ENCODE measurements around the gene MPO.

DNA sequence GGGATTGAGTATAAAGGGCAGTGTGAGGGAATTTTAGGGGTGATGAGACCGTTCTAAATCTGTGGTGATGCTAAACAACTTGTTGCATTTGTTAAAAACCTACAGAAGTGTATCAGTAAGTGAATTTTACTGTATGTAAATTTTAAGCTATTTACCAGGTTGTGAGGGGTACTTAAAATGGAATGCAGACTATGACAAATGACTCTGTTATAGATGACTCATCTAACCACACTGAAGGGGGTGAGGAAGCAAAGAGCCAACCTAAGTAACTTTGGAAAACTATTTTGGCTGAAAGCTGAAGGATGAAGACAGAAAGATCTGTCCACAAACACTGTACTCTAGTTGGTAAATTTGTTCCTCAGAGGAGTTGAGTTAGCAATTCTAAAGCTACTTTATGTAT is 56.4 kb downstream of the MPO start:
- TF ChIP-seq SAFB (IDR thresholded peaks at IDR 0.05; ENCODE audit: borderline replicate concordance, low read depth, low read length) (no peak), RCOR1 (IDR thresholded peaks at IDR 0.05; ENCODE audit: borderline replicate concordance in 1 of 2, low read depth in 2 of 2, low read length in 2 of 2) (no peak), ZNF699 (CRISPR knock-in tag; IDR thresholded peaks at IDR 0.05; ENCODE audit: insufficient replicate concordance) (no peak), CTCF (IDR thresholded peaks at IDR 0.05 in 2 of 3, conservative IDR thresholded peaks at IDR 0.05 in 1 of 3; ENCODE audit: insufficient read depth in 2 of 3, low read depth in 1 of 3, low read length in 3 of 3) (no peak), ETV5 (CRISPR knock-in tag; IDR thresholded peaks at IDR 0.05; ENCODE audit: low read depth) (no peak), CTBP1 (IDR thresholded peaks at IDR 0.05; ENCODE audit: borderline replicate concordance) (no peak)
- TF ChIP-seq, protein P1, sequence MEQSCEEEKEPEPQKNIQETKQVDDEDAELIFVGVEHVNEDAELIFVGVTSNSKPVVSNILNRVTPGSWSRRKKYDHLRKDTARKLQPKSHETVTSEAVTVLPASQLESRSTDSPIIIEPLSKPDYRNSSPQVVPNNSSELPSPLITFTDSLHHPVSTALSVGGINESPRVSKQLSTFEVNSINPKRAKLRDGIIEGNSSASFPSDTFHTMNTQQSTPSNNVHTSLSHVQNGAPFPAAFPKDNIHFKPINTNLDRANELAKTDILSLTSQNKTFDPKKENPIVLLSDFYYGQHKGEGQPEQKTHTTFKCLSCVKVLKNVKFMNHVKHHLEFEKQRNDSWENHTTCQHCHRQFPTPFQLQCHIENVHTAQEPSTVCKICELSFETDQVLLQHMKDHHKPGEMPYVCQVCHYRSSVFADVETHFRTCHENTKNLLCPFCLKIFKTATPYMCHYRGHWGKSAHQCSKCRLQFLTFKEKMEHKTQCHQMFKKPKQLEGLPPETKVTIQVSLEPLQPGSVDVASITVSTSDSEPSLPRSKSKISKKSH (CRISPR knock-in tag; IDR thresholded peaks at IDR 0.05) = no peak
- TF ChIP-seq, protein P2, sequence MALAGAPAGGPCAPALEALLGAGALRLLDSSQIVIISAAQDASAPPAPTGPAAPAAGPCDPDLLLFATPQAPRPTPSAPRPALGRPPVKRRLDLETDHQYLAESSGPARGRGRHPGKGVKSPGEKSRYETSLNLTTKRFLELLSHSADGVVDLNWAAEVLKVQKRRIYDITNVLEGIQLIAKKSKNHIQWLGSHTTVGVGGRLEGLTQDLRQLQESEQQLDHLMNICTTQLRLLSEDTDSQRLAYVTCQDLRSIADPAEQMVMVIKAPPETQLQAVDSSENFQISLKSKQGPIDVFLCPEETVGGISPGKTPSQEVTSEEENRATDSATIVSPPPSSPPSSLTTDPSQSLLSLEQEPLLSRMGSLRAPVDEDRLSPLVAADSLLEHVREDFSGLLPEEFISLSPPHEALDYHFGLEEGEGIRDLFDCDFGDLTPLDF (CRISPR knock-in tag; IDR thresholded peaks at IDR 0.05) = no peak
- TF ChIP-seq, protein P3, sequence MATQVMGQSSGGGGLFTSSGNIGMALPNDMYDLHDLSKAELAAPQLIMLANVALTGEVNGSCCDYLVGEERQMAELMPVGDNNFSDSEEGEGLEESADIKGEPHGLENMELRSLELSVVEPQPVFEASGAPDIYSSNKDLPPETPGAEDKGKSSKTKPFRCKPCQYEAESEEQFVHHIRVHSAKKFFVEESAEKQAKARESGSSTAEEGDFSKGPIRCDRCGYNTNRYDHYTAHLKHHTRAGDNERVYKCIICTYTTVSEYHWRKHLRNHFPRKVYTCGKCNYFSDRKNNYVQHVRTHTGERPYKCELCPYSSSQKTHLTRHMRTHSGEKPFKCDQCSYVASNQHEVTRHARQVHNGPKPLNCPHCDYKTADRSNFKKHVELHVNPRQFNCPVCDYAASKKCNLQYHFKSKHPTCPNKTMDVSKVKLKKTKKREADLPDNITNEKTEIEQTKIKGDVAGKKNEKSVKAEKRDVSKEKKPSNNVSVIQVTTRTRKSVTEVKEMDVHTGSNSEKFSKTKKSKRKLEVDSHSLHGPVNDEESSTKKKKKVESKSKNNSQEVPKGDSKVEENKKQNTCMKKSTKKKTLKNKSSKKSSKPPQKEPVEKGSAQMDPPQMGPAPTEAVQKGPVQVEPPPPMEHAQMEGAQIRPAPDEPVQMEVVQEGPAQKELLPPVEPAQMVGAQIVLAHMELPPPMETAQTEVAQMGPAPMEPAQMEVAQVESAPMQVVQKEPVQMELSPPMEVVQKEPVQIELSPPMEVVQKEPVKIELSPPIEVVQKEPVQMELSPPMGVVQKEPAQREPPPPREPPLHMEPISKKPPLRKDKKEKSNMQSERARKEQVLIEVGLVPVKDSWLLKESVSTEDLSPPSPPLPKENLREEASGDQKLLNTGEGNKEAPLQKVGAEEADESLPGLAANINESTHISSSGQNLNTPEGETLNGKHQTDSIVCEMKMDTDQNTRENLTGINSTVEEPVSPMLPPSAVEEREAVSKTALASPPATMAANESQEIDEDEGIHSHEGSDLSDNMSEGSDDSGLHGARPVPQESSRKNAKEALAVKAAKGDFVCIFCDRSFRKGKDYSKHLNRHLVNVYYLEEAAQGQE (IDR thresholded peaks at IDR 0.05; ENCODE audit: borderline replicate concordance) = no peak
- TF ChIP-seq, protein P3 (CRISPR knock-in tag; IDR thresholded peaks at IDR 0.05; ENCODE audit: low read depth) = no peak
